ENCODE results near the gene P4HB.

The P4HB gene

DNA sequence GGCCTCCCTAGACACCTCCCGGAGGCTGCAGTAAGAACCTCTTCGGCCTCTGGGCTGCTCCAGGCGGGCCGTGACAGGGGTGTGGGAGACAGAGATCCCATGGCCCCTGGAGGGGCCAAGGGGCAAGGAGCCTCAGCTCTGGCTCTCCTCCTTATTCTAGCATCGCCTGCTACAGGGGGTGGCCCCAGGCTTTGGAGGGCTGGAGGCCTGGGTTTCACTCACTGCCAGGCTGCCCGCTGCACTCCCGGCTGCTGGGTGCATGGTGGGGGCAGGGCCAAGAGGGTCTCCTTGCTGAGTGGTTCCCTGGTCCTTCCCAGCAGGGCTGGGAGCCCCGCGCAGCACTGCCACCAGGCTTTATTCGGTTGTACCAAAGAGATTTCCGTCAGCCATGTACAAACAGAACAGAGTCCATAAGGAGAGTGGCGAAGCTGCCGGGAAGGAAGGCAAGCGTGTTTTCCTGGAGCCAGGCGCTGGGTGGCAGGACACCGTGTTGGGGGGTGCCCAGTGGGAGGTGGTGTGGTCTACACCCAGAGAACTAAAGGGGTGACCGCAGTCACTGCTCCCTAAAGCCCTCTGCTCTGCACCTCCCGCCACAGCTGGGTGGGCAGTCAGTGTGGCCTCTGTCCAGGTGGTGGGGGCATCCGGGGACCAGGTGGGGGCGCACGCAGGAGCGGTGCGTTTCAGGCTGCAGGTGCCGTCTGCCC lies 43.7 kb upstream of the P4HB start:
- TF ChIP-seq ZBTB7A (IDR thresholded peaks at IDR 0.05; ENCODE audit: low read depth) (no peak), CREB1 (IDR thresholded peaks at IDR 0.05; ENCODE audit: low read depth) (no peak), TAF1 (IDR thresholded peaks at IDR 0.05; ENCODE audit: low read depth) (no peak), TEAD4 (IDR thresholded peaks at IDR 0.05) (no peak), TCF12 (IDR thresholded peaks at IDR 0.05; ENCODE audit: low read depth) (no peak), RAD21 (IDR thresholded peaks at IDR 0.05; ENCODE audit: low read depth) (no peak), CEBPB (IDR thresholded peaks at IDR 0.05) (no peak), EGR1 (IDR thresholded peaks at IDR 0.05) (no peak), FOXM1 (IDR thresholded peaks at IDR 0.05; ENCODE audit: borderline replicate concordance, low read depth) (no peak), NFIC (IDR thresholded peaks at IDR 0.05) (no peak), EP300 (IDR thresholded peaks at IDR 0.05; ENCODE audit: borderline replicate concordance) (no peak), YY1 (IDR thresholded peaks at IDR 0.05; ENCODE audit: low read depth) (no peak)
- TF ChIP-seq, protein P1, sequence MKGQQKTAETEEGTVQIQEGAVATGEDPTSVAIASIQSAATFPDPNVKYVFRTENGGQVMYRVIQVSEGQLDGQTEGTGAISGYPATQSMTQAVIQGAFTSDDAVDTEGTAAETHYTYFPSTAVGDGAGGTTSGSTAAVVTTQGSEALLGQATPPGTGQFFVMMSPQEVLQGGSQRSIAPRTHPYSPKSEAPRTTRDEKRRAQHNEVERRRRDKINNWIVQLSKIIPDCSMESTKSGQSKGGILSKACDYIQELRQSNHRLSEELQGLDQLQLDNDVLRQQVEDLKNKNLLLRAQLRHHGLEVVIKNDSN (IDR thresholded peaks at IDR 0.05) = no peak
- TF ChIP-seq, protein P2, sequence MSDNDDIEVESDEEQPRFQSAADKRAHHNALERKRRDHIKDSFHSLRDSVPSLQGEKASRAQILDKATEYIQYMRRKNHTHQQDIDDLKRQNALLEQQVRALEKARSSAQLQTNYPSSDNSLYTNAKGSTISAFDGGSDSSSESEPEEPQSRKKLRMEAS (IDR thresholded peaks at IDR 0.05) = no peak
- TF ChIP-seq, protein P3, sequence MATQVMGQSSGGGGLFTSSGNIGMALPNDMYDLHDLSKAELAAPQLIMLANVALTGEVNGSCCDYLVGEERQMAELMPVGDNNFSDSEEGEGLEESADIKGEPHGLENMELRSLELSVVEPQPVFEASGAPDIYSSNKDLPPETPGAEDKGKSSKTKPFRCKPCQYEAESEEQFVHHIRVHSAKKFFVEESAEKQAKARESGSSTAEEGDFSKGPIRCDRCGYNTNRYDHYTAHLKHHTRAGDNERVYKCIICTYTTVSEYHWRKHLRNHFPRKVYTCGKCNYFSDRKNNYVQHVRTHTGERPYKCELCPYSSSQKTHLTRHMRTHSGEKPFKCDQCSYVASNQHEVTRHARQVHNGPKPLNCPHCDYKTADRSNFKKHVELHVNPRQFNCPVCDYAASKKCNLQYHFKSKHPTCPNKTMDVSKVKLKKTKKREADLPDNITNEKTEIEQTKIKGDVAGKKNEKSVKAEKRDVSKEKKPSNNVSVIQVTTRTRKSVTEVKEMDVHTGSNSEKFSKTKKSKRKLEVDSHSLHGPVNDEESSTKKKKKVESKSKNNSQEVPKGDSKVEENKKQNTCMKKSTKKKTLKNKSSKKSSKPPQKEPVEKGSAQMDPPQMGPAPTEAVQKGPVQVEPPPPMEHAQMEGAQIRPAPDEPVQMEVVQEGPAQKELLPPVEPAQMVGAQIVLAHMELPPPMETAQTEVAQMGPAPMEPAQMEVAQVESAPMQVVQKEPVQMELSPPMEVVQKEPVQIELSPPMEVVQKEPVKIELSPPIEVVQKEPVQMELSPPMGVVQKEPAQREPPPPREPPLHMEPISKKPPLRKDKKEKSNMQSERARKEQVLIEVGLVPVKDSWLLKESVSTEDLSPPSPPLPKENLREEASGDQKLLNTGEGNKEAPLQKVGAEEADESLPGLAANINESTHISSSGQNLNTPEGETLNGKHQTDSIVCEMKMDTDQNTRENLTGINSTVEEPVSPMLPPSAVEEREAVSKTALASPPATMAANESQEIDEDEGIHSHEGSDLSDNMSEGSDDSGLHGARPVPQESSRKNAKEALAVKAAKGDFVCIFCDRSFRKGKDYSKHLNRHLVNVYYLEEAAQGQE (IDR thresholded peaks at IDR 0.05; ENCODE audit: low read depth) = no peak

DNA sequence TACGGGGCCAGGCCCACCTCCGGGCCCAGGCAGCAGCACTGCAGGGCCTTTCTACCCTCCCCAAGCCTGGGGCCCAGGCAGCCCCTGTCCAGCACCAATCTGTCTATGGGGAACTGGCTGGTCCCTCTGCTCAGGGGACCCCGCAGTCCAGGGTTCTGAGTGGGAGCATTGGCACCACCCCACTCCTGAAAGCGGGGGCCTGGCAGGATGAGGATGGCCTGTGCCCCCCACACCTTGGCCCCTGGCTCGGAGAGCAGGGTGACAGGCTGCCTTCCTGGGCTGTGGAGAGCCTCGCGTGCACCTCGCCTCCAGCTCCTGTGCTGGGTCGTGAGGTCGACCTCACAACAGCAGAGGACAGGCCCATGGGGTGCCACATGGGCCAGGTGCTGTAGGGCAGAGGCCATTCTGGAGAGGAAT lies 43.1 kb upstream of the P4HB start:
- TF ChIP-seq CEBPB (IDR thresholded peaks at IDR 0.05) (no peak), CREB1 (IDR thresholded peaks at IDR 0.05; ENCODE audit: low read depth) (no peak), EP300 (IDR thresholded peaks at IDR 0.05; ENCODE audit: borderline replicate concordance) (no peak), TAF1 (IDR thresholded peaks at IDR 0.05; ENCODE audit: low read depth) (no peak), NFIC (IDR thresholded peaks at IDR 0.05) (no peak), FOXM1 (IDR thresholded peaks at IDR 0.05; ENCODE audit: borderline replicate concordance, low read depth) (no peak), ZBTB7A (IDR thresholded peaks at IDR 0.05; ENCODE audit: low read depth) (no peak), TEAD4 (IDR thresholded peaks at IDR 0.05) (no peak), YY1 (IDR thresholded peaks at IDR 0.05; ENCODE audit: low read depth) (no peak), TCF12 (IDR thresholded peaks at IDR 0.05; ENCODE audit: low read depth) (no peak)
- TF ChIP-seq, protein P1 (IDR thresholded peaks at IDR 0.05) = no peak
- TF ChIP-seq, protein P2 (IDR thresholded peaks at IDR 0.05) = no peak
- TF ChIP-seq, protein P3 (IDR thresholded peaks at IDR 0.05; ENCODE audit: low read depth) = no peak

DNA sequence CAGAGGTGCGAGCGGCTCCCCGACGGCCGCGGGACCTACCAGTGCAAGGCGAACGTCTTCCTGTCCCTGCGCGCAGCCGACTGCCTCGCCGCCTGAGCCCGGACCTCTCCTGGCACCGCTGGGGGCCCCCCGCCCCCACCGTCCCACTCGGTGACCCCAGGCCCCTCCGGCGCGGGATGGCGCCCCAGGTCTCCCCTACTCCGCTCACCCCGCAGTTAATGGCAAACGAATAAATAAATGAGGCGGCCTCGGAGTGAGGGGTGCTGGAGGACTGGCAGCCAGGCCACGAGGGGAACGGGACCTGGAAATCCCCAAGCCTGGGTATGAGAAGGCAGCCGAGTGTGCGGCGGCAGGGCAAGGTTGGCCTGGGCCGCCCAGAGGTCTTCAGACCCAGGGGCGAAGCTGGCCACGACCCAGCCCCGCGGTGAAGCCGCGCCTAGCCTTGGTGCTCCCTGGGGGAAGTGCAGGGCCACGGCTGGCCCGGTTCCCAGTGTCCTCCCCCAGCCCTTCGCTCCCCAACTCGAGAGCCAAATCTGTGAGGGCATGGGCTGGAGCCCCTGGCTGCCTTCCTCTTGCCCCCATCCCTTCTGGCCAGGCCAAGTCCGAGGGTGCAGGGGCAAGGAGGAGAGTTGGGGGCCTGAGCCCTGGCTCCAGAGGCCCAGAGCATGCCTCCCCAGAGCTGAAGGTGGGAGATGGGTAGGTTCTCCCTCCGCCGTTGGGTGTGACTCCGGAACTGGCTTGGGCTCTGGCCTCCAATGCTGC lies 42.5 kb upstream of the P4HB start:
- no peak for TF ChIP-seq RAD21 (IDR thresholded peaks at IDR 0.05; ENCODE audit: low read depth)

DNA sequence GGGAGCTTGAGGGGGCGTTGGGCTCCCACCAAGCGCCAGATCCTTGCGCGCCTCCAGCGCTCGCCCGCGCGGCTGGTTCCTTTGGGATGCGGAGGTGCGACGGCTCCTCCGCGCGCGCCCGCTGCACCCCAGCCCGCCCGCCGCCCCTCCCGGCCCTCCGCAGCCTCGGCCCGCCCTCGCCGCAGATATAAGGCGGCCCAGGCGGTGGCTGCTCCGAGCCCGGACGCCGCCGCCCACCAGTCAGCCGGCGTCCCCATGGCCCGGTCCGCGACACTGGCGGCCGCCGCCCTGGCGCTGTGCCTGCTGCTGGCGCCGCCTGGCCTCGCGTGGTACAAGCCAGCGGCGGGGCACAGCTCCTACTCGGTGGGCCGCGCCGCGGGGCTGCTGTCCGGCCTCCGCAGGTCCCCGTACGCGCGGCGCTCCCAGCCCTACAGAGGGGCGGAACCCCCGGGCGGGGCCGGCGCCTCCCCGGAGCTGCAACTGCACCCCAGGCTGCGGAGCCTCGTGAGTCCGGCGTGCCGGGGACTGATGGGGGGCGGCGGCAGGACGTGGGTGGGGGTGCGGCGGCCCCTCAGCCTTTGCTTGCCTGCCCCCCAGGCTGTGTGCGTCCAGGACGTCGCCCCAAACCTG lies 41.8 kb upstream of the P4HB start, which contains the start of gene NPB:
Gene NPB, plus strand, starts transcription at position 216 of the 630 bp plus-strand sequence. Its CDS starts 40 bp downstream, at position 256.
- TF ChIP-seq, protein P2 (IDR thresholded peaks at IDR 0.05) = no peak
- TF ChIP-seq CREB1 (IDR thresholded peaks at IDR 0.05; ENCODE audit: low read depth) (no peak), NFIC (IDR thresholded peaks at IDR 0.05) (no peak), CEBPB (IDR thresholded peaks at IDR 0.05) (no peak), FOXM1 (IDR thresholded peaks at IDR 0.05; ENCODE audit: borderline replicate concordance, low read depth) (no peak), ZBTB7A (IDR thresholded peaks at IDR 0.05; ENCODE audit: low read depth) (no peak), TAF1 (IDR thresholded peaks at IDR 0.05; ENCODE audit: low read depth) (no peak), RAD21 (IDR thresholded peaks at IDR 0.05; ENCODE audit: low read depth) (no peak)
- TF ChIP-seq, protein P1 (IDR thresholded peaks at IDR 0.05) = no peak
